ENCODE data around the gene RBM6.

DNA sequence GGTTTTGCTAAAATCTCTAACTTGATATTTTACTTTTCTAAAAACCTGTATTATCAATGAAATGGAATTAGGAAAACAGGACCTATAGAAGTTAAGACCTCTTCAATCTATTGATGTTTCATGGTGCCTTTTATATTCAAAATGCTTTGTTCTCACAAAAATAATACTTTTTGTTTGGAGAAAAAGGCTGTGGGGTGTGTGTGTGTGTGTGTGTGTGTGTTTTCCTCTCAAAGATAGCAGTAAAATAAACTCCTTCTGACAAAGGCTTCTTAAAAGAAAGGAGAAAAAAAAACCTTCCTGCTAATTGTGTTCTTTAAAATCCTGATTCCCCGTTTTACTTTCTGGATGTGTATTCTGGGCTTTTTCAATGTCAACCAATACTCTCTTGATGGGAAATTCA, 54.5 kb downstream of the RBM6 start:
- TF ChIP-seq, protein P1, sequence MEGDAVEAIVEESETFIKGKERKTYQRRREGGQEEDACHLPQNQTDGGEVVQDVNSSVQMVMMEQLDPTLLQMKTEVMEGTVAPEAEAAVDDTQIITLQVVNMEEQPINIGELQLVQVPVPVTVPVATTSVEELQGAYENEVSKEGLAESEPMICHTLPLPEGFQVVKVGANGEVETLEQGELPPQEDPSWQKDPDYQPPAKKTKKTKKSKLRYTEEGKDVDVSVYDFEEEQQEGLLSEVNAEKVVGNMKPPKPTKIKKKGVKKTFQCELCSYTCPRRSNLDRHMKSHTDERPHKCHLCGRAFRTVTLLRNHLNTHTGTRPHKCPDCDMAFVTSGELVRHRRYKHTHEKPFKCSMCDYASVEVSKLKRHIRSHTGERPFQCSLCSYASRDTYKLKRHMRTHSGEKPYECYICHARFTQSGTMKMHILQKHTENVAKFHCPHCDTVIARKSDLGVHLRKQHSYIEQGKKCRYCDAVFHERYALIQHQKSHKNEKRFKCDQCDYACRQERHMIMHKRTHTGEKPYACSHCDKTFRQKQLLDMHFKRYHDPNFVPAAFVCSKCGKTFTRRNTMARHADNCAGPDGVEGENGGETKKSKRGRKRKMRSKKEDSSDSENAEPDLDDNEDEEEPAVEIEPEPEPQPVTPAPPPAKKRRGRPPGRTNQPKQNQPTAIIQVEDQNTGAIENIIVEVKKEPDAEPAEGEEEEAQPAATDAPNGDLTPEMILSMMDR (IDR thresholded peaks at IDR 0.05) = no peak
- no peak for TF ChIP-seq POLR2A (IDR thresholded peaks at IDR 0.05)

All from body of pancreas (tissue), 4 donors.